ENCODE measurements around the gene SBNO2. TPM values are rescaled to one million over a fixed set of nuclear protein-coding genes. Genes with fewer than 3 reads are reported as not detected.

SBNO2 gene
- total and polyA plus RNA-seq, 4 donors = 45.6 to 155 (median 95.9) TPM

- Histone ChIP-seq H3K4me1 (ENCODE audit: control insufficient read depth in 5 of 5, insufficient read depth in 5 of 5, low read length in 5 of 5) (peaks cover 2 to 24% (median 11%) of the 10 kb centered on the region in 5 donors), H3K27me3 (ENCODE audit: control insufficient read depth in 3 of 3, insufficient read depth in 3 of 3, low read length in 2 of 3) (no peaks in the 10 kb centered on the region), H3K4me3 (no peak overlapping the region), H3K9ac (ENCODE audit: insufficient read depth in 1 of 2, low read length in 2 of 2) (no peak overlapping the region), H3K9me3 (ENCODE audit: control insufficient read depth in 4 of 4, insufficient read depth in 3 of 4, low read length in 3 of 4) (no peaks in the 10 kb centered on the region), H3K27ac (ENCODE audit: low read depth in 1 of 2, low read length in 1 of 2) (peak overlapping the region; percentile 80 to 88), H3K36me3 (ENCODE audit: control insufficient read depth in 4 of 4, insufficient read depth in 4 of 4, low read length in 4 of 4) (peaks cover 0 to 14% (median 4%) of the 10 kb centered on the region in 4 donors)
- TF ChIP-seq, protein P1, sequence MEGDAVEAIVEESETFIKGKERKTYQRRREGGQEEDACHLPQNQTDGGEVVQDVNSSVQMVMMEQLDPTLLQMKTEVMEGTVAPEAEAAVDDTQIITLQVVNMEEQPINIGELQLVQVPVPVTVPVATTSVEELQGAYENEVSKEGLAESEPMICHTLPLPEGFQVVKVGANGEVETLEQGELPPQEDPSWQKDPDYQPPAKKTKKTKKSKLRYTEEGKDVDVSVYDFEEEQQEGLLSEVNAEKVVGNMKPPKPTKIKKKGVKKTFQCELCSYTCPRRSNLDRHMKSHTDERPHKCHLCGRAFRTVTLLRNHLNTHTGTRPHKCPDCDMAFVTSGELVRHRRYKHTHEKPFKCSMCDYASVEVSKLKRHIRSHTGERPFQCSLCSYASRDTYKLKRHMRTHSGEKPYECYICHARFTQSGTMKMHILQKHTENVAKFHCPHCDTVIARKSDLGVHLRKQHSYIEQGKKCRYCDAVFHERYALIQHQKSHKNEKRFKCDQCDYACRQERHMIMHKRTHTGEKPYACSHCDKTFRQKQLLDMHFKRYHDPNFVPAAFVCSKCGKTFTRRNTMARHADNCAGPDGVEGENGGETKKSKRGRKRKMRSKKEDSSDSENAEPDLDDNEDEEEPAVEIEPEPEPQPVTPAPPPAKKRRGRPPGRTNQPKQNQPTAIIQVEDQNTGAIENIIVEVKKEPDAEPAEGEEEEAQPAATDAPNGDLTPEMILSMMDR (IDR thresholded peaks at IDR 0.05; ENCODE audit: control extremely low read depth, extremely low read depth) = no peak
- 46 to 53% methylated on average over 21 of the region's 21 CpGs for WGBS, 2 donors
- DNase-seq = no peak
- ATAC-seq (ENCODE audit: insufficient read depth, low FRiP score) = no peak
These were observed 40.3 kb upstream of the SBNO2 start for GRCh38 chr19:1214299-1214861.

DNA sequence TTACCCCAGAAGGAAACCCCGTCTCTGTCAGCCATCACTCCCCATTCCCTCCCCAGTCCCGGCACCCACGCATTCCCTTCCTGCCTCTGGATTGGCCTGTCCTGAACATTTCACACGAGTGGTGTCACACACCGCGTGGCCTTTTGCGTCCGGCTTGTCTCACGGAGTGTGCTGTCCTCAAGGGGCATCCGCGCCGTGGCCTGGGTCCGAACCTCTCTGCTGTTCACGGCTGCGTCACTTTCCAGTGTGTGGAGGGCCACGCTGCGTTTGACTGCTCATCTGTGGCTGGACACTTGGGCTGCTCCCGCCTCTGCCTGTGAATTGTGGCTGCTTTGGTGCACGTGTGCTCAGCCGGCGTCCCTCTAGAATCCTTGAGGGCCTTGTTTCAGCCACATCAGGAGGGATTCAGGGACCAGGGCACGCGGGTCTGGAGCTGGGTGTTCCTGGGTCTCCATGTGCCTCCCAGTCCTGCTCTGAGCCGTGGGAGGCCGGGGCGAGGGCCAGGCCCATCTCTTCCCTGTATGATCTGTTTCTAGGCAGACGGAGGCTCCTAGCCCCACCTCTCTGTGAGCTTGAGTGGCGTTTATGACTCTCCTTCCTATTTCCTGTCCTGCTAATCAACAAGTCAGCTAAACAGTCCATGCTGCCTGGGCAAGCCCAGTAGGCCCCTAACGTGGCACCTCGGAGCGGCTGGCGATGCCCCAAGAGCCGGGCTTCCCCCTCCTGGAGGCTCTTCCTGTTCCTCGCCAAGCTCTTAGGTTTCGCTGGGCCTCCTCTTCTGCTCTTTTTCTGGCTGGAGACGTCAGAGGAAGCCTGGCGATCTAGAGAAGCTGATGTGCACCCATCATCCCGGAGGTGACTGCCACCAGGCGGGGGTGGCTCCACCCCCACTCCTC, 39.6 kb upstream of the SBNO2 start:
- H3K4me1 ChIP-seq (ENCODE audit: control insufficient read depth in 5 of 5, insufficient read depth in 5 of 5, low read length in 5 of 5) = peaks cover 3 to 25% (median 11%) of the 10 kb centered on the region in 5 donors
- 38 to 48% methylated on average over 39 of the region's 39 CpGs for WGBS, 2 donors
- peak overlapping the region; percentile 80 to 88 for H3K27ac ChIP-seq (ENCODE audit: low read depth in 1 of 2, low read length in 1 of 2)
- TF ChIP-seq, protein P1 (IDR thresholded peaks at IDR 0.05; ENCODE audit: control extremely low read depth, extremely low read depth) = no peak
- H3K9me3 ChIP-seq (ENCODE audit: control insufficient read depth in 4 of 4, insufficient read depth in 3 of 4, low read length in 3 of 4) = no peaks in the 10 kb centered on the region
- H3K27me3 ChIP-seq (ENCODE audit: control insufficient read depth in 3 of 3, insufficient read depth in 3 of 3, low read length in 2 of 3) = no peaks in the 10 kb centered on the region
- DNase-seq = peak in 2 of 3 donors; percentile 39 to 54
- peaks cover 0 to 14% (median 5%) of the 10 kb centered on the region in 4 donors for H3K36me3 ChIP-seq (ENCODE audit: control insufficient read depth in 4 of 4, insufficient read depth in 4 of 4, low read length in 4 of 4)
- no peak overlapping the region for H3K9ac ChIP-seq (ENCODE audit: insufficient read depth in 1 of 2, low read length in 2 of 2)
- no peak overlapping the region for H3K4me3 ChIP-seq
- peak; percentile 57 for ATAC-seq (ENCODE audit: insufficient read depth, low FRiP score)

DNA sequence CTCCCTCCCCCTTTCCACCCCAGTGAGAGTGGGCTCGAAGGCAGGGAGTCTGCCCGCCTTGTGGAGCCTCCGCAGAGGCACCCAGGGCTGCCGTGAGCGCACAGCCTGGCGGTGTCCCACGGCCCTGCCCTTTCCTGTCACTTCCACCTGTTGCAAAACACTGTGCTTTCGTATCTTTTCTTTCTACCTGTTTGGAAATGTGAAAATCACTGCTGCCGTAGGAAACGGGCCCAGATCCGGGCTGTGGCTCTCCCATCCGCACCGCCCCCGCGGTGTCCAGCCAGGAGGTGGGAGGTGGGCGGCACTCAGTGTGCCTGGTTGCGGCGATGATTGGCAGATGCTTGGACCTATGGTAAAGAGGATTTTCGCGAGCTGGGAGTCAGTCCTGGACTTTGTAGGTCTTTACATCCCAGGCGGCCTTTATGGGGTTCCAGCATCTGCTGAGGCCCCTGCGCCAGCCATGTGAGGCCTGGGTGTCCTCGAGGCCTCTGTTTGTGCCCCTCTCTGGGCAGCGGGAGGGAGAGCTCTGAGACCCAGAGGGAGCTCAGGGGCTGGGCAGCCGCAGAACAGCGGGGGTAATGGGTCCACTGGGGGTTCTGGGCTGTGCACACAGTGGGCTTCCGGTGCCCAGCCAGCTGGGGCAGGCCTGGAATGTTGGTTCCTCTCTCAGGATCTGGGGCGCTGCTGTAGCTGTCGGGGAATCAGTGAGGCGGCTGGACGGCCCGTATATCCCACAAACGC, 37.6 kb upstream of the SBNO2 start:
- WGBS, 2 donors = 69 to 82% methylated on average over 33 of the region's 33 CpGs
- H3K36me3 ChIP-seq (ENCODE audit: control insufficient read depth in 4 of 4, insufficient read depth in 4 of 4, low read length in 4 of 4) = peaks cover 0 to 14% (median 5%) of the 10 kb centered on the region in 4 donors
- TF ChIP-seq, protein P1 (IDR thresholded peaks at IDR 0.05; ENCODE audit: control extremely low read depth, extremely low read depth) = no peak
- DNase-seq (peak in 1 of 3 donors; percentile 11), ATAC-seq (ENCODE audit: insufficient read depth, low FRiP score) (no peak)
- H3K9ac ChIP-seq (ENCODE audit: insufficient read depth in 1 of 2, low read length in 2 of 2) = no peak overlapping the region
- no peak overlapping the region for H3K4me3 ChIP-seq
- H3K4me1 ChIP-seq (ENCODE audit: control insufficient read depth in 5 of 5, insufficient read depth in 5 of 5, low read length in 5 of 5) = peaks cover 3 to 35% (median 11%) of the 10 kb centered on the region in 5 donors
- no peaks in the 10 kb centered on the region for H3K9me3 ChIP-seq (ENCODE audit: control insufficient read depth in 4 of 4, insufficient read depth in 3 of 4, low read length in 3 of 4)
- no peak overlapping the region for H3K27ac ChIP-seq (ENCODE audit: low read depth in 1 of 2, low read length in 1 of 2)
- H3K27me3 ChIP-seq (ENCODE audit: control insufficient read depth in 3 of 3, insufficient read depth in 3 of 3, low read length in 2 of 3) = no peaks in the 10 kb centered on the region
